CD14-positive monocyte (primary cell): ENCODE results near the gene MTA1. TPM values are rescaled to one million over a fixed set of nuclear protein-coding genes. Genes with fewer than 3 reads are reported as not detected.

Source experiments
- DNase-seq, 3 donors: peaks; one replicate each; pipeline ENCODE4 v3.0.0-alpha.2; 2011 to 2022
- H2AFZ ChIP-seq: 2 replicates; pipeline ENCODE4 v1.6.0; 2012; ENCODE audit warnings: mild to moderate bottlenecking, low read depth, low read length, inconsistent platforms; ENCODE audit not compliant: insufficient read depth, poor library complexity, severe bottlenecking
- H3K27ac ChIP-seq, 2 donors: 1 replicate in 1 of 2; 2 replicates in 1 of 2; pipeline ENCODE4 v1.5.1; 2012 to 2013; ENCODE audit warnings: low read length in 2 of 2, control low read depth in 1 of 2, inconsistent platforms in 1 of 2, low read depth in 1 of 2, mild to moderate bottlenecking in 1 of 2
- H3K27me3 ChIP-seq, 2 donors: one replicate each; pipeline versions ENCODE4 v1.6.0 to v1.6.1; 2011 to 2013; ENCODE audit warnings: low read length in 2 of 2; ENCODE audit not compliant: control insufficient read depth in 2 of 2, insufficient read depth in 2 of 2
- H3K36me3 ChIP-seq, 2 donors: replicated peaks in 1 of 2; 1 replicate in 1 of 2; 2 replicates in 1 of 2; pipeline versions ENCODE4 v1.5.1 to v1.6.1; 2012 to 2013; ENCODE audit warnings: low read length in 2 of 2, control low read depth in 1 of 2, inconsistent platforms in 1 of 2, mild to moderate bottlenecking in 1 of 2; ENCODE audit not compliant: insufficient read depth in 2 of 2, control insufficient read depth in 1 of 2
- H3K4me1 ChIP-seq, 2 donors: 1 replicate in 1 of 2; 2 replicates in 1 of 2; pipeline versions ENCODE4 v1.5.1 to v1.6.1; 2012 to 2013; ENCODE audit warnings: low read length in 2 of 2, control low read depth in 1 of 2, inconsistent platforms in 1 of 2, mild to moderate bottlenecking in 1 of 2, moderate library complexity in 1 of 2; ENCODE audit not compliant: insufficient read depth in 2 of 2, control insufficient read depth in 1 of 2
- H3K4me2 ChIP-seq: replicated peaks from 2 replicates; pipeline ENCODE3; 2012; ENCODE audit warnings: low read length, moderate library complexity, mild to moderate bottlenecking; ENCODE audit not compliant: poor library complexity, severe bottlenecking; ENCODE audit errors: extremely low read depth
- H3K4me3 ChIP-seq, 3 experiments: fragments of 200-600 bp in 1 of 3; sonication (generic) in 1 of 3; replicated peaks in 1 of 3; 1 replicate in 2 of 3; 2 replicates in 1 of 3; pipeline ENCODE4 v1.5.1; 2011 to 2013; ENCODE audit warnings: low read length in 3 of 3, mild to moderate bottlenecking in 3 of 3, control low read depth in 2 of 3, low read depth in 2 of 3, inconsistent platforms in 1 of 3, moderate library complexity in 1 of 3
- H3K79me2 ChIP-seq: 2 replicates; pipeline ENCODE4 v1.6.0; 2012; ENCODE audit warnings: mild to moderate bottlenecking, control low read depth, inconsistent platforms, low read length, moderate library complexity; ENCODE audit not compliant: insufficient read depth
- H3K9ac ChIP-seq: 2 replicates; pipeline ENCODE4 v1.6.0; 2017; ENCODE audit warnings: low read length, mild to moderate bottlenecking; ENCODE audit not compliant: insufficient read depth, poor library complexity, severe bottlenecking
- H3K9me3 ChIP-seq, 2 donors: replicated peaks in 1 of 2; 1 replicate in 1 of 2; 2 replicates in 1 of 2; pipeline versions ENCODE4 v1.5.1 to v1.6.1; 2012 to 2013; ENCODE audit warnings: low read length in 2 of 2, control low read depth in 1 of 2; ENCODE audit not compliant: control insufficient read depth in 1 of 2, insufficient read depth in 1 of 2
- H4K20me1 ChIP-seq: 2 replicates; pipeline ENCODE4 v1.6.0; 2012; ENCODE audit warnings: mild to moderate bottlenecking, low read length, control low read depth, moderate library complexity; ENCODE audit not compliant: insufficient read depth
- H3K27ac Mint-ChIP-seq, 7 donors: one replicate each; pipeline ENCODE4 v1.8.0; 2020; ENCODE audit warnings: mild to moderate bottlenecking in 7 of 7, mixed read lengths in 7 of 7, moderate library complexity in 6 of 7, inconsistent platforms in 2 of 7
- H3K27me3 Mint-ChIP-seq, 3 donors: one replicate each; pipeline ENCODE4 v1.8.0; 2021 to 2022; ENCODE audit warnings: low read depth in 3 of 3, mild to moderate bottlenecking in 3 of 3, mixed read lengths in 3 of 3, moderate library complexity in 3 of 3, inconsistent platforms in 1 of 3
- H3K36me3 Mint-ChIP-seq, 2 donors: one replicate each; pipeline ENCODE4 v1.8.0; 2020; ENCODE audit warnings: mixed read lengths in 2 of 2, inconsistent platforms in 1 of 2, mild to moderate bottlenecking in 1 of 2
- H3K4me1 Mint-ChIP-seq: one replicate; pipeline ENCODE4 v1.8.0; 2020; ENCODE audit warnings: mild to moderate bottlenecking, mixed read lengths
- H3K4me3 Mint-ChIP-seq, 2 donors: one replicate each; pipeline ENCODE4 v1.8.0; 2020; ENCODE audit warnings: mild to moderate bottlenecking in 2 of 2, mixed read lengths in 2 of 2, moderate library complexity in 1 of 2
- H3K9me3 Mint-ChIP-seq, 7 donors: one replicate each; pipeline ENCODE4 v1.8.0; 2020 to 2022; ENCODE audit warnings: mixed read lengths in 7 of 7, mild to moderate bottlenecking in 6 of 7, moderate library complexity in 6 of 7, inconsistent platforms in 2 of 7
- WGBS: methylation state at CpG from one replicate; pipeline ENCODE4 v1.1.5; 2013; ENCODE audit warnings: missing lambda C conversion rate; ENCODE audit not compliant: insufficient coverage; 5-methylcytosine and 5-hydroxymethylcytosine counted together
- intact Hi-C, 2 donors: fragments of 100-400 bp; cut with micrococcal nuclease; formaldehyde crosslinking; loops; one replicate each; pipeline versions ENCODE4 v1.15.0 to v1.15.1; 2023
- polyA plus RNA-seq, 3 donors: library from polyadenylated mRNA; depleted of rRNA in 1 of 3; unstranded in 2 of 3; stranded (reverse) in 1 of 3; fragments of 300-500 nt in 2 of 3; fragments of >200 nt in 1 of 3; fragmentation: Illumina TruSeq in 2 of 3; gene quantifications; 1 replicate in 2 of 3; 2 replicates in 1 of 3; pipeline ENCODE4 v1.2.3, GENCODE V29; 2012 to 2021
- TF ChIP-seq, protein P1 (sequence below): fragments of 200-600 bp; IDR thresholded peaks from one replicate; pipeline ENCODE4 v1.8.0; 2022; ENCODE audit warnings: antibody characterized with exemption, mild to moderate bottlenecking

Gene MTA1
- polyA plus RNA-seq, 3 donors: 0.91 to 102 (median 2.0) TPM

DNA sequence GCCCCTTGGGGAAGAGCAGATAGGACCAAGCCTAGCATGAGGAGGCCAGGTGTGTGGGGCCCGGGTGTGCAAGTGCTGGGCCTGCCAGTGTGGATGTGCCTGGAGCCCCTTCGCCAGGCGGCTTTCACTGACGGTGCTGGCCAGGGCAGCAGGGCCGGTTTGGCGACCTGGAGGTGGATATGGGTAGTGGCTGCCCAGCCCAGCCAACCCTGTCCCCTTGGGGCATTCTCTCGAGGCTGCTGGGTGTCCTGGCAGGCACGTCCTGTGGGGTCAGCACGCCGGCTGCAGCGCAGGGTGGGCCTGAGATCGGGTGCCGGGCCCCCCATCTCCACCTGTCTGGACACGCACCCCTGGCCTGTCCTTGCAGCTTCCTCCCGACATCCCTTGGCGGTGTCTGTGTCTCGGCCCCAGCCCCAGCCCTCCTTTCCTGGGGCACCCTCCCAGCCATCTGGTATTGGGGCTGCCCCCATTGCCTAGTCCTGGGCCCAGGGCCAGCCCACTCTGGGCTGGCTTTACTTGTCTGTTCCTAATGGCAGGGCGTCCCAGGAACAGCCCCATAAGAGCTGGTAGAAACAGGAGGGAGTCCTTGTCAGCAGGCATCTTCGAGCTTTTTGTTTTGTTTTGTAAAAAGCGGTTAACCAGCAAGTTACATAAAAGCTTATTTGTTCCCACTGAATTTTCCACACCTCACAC, 47.8 kb downstream of the MTA1 start:
- no peaks in the 10 kb centered on the region for H3K4me1 Mint-ChIP-seq
- TF ChIP-seq, protein P1, sequence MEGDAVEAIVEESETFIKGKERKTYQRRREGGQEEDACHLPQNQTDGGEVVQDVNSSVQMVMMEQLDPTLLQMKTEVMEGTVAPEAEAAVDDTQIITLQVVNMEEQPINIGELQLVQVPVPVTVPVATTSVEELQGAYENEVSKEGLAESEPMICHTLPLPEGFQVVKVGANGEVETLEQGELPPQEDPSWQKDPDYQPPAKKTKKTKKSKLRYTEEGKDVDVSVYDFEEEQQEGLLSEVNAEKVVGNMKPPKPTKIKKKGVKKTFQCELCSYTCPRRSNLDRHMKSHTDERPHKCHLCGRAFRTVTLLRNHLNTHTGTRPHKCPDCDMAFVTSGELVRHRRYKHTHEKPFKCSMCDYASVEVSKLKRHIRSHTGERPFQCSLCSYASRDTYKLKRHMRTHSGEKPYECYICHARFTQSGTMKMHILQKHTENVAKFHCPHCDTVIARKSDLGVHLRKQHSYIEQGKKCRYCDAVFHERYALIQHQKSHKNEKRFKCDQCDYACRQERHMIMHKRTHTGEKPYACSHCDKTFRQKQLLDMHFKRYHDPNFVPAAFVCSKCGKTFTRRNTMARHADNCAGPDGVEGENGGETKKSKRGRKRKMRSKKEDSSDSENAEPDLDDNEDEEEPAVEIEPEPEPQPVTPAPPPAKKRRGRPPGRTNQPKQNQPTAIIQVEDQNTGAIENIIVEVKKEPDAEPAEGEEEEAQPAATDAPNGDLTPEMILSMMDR: no peak
- H3K9me3 Mint-ChIP-seq: no peaks in the 10 kb centered on the region
- 96% methylated on average over 14 of the region's 20 CpGs for WGBS
- DNase-seq: no peak
- H3K36me3 Mint-ChIP-seq: peaks cover 23 to 44% of the 10 kb centered on the region in 2 donors
- intact Hi-C loops: no loop called here
- Histone ChIP-seq H3K4me3 (no peak overlapping the region), H3K9ac (no peak overlapping the region), H3K79me2 (no peaks in the 10 kb centered on the region), H3K27me3 (no peaks in the 10 kb centered on the region), H3K4me1 (no peaks in the 10 kb centered on the region), H2AFZ (no peak overlapping the region), H3K9me3 (no peaks in the 10 kb centered on the region), H3K4me2 (no peak overlapping the region), H3K36me3 (peaks cover 58 to 59% of the 10 kb centered on the region in 2 donors), H4K20me1 (no peaks in the 10 kb centered on the region), H3K27ac (no peak overlapping the region)
- H3K4me3 Mint-ChIP-seq: no peak overlapping the region
- H3K27ac Mint-ChIP-seq: no peak overlapping the region
- peaks cover 0 to 3% (median 2%) of the 10 kb centered on the region in 3 donors for H3K27me3 Mint-ChIP-seq

DNA sequence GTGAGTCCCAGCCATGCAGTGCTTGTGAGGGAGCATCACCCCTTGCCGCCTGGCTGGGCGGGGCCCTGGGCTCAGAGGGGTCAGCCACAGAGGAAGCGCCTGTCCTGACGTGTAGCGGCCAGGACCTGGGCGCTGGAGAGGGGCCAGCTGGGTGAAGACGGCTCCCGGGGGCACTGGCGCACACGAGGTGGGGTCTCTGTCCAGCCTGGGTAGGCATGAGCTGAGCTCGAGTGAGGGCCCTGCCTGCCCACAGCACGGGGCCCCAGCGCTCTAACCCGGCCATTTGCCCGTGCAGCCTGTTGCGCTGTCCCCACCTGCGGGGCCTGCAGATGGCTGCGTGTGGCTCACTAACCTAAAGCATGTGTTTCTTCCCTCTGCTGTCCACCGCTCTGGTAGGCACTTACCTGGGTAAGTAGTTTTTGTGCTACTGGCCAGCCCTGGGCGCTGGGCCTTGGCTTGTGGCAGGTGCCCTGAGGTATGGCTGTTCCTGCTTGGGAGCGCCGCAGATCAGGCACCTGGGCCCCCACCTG, 48.4 kb downstream of the MTA1 start:
- no peaks in the 10 kb centered on the region for H4K20me1 ChIP-seq
- Mint-ChIP-seq H3K4me3 (no peak overlapping the region), H3K9me3 (no peaks in the 10 kb centered on the region), H3K4me1 (no peaks in the 10 kb centered on the region), H3K27ac (no peak overlapping the region), H3K27me3 (peaks cover 3 to 9% (median 3%) of the 10 kb centered on the region in 3 donors), H3K36me3 (peaks cover 20 to 38% of the 10 kb centered on the region in 2 donors)
- TF ChIP-seq, protein P1: no peak
- intact Hi-C loops: no loop called here
- peaks cover 52 to 54% of the 10 kb centered on the region in 2 donors for H3K36me3 ChIP-seq
- no peak overlapping the region for H3K4me2 ChIP-seq
- H3K4me3 ChIP-seq: no peak overlapping the region
- H2AFZ ChIP-seq: no peak overlapping the region
- WGBS: 94% methylated on average over 22 of the region's 22 CpGs
- H3K9me3 ChIP-seq: no peaks in the 10 kb centered on the region
- H3K9ac ChIP-seq: no peak overlapping the region
- H3K27ac ChIP-seq: no peak overlapping the region
- H3K79me2 ChIP-seq: no peaks in the 10 kb centered on the region
- peaks cover 0 to 4% of the 10 kb centered on the region in 2 donors for H3K27me3 ChIP-seq
- DNase-seq: no peak
- no peaks in the 10 kb centered on the region for H3K4me1 ChIP-seq
